DMS 273 (cell line): ENCODE measurements around the gene LRRC25.
"Not testable (repeated sequence)": the region's sequence is repeated elsewhere in the genome, so short reads cannot be mapped to it uniquely, and the experiment has no call there.

ENCODE experiments used
- DNase-seq: peaks from one replicate; lab custom pipeline; 2025; ENCODE audit not compliant: unreplicated experiment; lab: John Stamatoyannopoulos, UW

Gene LRRC25

DNA sequence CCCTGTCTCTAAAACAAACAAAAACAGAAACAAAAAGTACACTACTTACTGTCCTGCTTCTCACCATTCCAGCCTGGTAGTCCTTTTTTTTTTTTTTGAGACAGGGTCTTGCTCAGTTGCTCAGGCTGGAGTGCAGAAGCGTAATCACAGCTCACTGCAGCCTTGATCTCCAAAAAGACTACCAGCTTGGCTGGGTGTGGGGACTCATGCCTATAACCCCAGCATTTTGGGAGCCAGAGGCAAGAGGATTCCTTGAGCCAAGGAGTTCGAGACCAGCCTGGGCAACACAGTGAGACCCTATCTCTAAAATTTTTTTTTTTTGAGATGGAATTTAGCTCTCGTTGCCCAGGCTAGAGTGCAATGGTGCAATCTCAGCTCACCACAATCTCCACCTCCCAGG, 16.6 kb downstream of the LRRC25 start:
- DNase-seq = no peak

GRCh38 chr19:18379803-18380747, 17.3 kb downstream of the LRRC25 start:
- peak; percentile 86 for DNase-seq

GRCh38 chr19:18377026-18377425, 20.4 kb downstream of the LRRC25 start:
- DNase-seq = no peak

- DNase-seq = peak; percentile 56
Observed at GRCh38 chr19:18373892-18374629, 23.4 kb downstream of the LRRC25 start.

DNA sequence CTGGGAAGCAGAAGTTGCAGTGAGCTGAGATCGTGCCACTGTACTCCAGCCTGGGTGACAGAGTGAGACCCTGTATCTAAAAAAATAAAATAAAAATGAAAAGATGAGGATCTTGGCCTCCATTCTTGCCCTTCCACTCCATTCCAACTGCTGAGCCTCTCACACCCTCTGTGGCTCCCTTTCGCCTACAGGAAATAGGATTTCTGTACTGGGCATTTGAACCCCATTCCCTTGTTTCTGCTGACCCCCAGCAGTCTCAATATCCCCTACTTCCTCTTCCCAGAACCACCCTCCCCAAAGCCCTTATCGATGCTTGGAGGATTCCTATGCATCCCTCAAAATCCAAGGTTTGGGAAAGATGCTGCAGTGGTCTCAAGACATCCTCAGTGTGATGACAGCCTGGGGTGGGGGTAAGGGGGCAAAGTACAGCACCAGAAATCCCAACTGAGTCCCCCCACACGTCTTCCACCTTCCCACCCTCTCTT, 24.0 kb downstream of the LRRC25 start:
- DNase-seq = no peak

- no peak for DNase-seq
Observed at GRCh38 chr19:18368504-18369222, 28.8 kb downstream of the LRRC25 start.

GRCh38 chr19:18366021-18366435, 31.4 kb downstream of the LRRC25 start:
- DNase-seq = no peak

GRCh38 chr19:18364826-18365528, 32.4 kb downstream of the LRRC25 start:
- DNase-seq = peak; percentile 94

DNA sequence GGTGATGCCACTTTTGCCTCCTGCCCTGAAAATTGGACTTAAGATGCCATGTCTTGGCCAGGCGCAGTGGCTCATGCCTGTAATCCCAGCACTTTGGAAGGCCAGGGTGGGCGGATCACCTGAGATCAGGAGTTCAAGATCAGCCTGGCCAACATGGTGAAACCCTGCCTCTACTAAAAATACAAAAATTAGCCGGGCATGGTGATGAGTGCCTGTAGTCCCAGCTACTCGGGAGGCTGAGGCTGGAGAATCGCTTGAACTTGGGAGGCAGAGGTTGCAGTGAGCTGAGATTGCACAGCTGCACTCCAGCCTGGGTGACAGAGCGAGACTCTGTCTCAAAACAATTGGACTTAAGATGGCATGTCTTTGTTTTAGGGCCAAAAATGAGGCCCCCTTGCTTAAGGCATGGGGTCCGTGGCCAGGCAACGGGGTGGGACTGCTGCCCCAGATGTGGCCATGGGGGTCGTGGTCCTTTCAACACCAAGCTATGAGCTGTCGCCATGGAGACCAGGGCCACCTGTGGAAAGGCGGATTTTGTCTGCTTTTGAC, 33.1 kb downstream of the LRRC25 start:
- not testable (repeated sequence) for DNase-seq

- peak; percentile 53 for DNase-seq
Observed at GRCh38 chr19:18363787-18364186, 33.6 kb downstream of the LRRC25 start.

GRCh38 chr19:18362934-18363542, 34.4 kb downstream of the LRRC25 start:
- no peak for DNase-seq

DNA sequence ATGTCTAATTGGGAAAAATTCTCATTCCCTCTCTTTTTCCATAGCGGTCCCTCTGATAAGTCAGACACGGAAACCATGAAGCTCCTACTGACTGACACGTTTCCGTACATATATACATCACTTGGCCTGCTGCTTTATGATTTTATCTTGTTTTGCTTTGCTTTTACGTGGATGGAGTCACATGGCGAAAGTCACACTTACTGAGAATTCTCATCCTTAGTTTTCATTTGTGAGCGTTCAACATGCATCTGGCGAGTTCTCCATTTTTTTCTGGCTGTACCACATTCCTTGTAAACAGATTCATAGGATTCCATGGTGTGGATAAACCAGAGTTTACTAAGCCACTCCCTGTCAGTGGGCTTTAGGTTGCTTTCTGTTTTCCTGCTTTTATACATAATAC, 35.8 kb downstream of the LRRC25 start:
- DNase-seq = no peak

DNA sequence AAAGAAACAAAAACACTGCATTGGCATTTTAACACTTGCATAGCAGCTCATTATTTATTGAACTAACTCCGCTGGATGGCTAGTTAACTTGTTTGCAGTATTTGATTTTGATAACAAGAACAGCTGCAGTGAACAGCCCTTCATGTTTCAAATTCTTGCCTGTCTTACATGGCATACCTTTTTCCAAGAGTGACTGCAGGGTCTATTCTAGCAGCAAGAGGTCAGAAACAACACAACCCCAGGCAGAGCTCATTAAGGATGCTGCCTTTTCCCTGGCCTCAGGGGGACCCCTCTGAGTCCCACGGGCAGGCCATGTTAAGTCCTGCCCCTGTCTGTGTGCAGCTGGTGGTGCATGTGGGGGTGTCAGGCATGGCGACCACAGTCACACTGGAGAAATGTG, 40.4 kb downstream of the LRRC25 start:
- no peak for DNase-seq

DNA sequence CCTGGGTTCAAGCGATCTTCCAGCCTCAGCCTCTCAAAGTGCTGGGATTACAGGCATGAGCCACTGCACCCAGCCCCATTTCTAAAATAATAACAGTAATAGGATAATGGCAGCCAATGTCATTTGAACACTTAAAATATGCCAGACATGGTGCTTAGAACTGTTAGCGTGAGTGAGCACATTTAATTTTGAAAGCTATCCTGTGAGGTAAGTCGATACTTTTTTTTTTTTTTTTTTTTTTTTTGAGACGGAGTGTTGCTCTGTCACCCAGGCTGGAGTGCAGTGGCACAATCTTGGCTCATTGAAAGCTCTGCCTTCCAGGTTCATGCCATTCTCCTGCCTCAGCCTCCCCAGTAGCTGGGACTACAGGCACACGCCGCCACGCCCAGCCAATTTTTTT, 42.7 kb downstream of the LRRC25 start:
- DNase-seq = not testable (repeated sequence)

GRCh38 chr19:18353378-18354005, 43.9 kb downstream of the LRRC25 start:
- no peak for DNase-seq

- DNase-seq = no peak
Observed at GRCh38 chr19:18351544-18351943, 45.9 kb downstream of the LRRC25 start.

DNA sequence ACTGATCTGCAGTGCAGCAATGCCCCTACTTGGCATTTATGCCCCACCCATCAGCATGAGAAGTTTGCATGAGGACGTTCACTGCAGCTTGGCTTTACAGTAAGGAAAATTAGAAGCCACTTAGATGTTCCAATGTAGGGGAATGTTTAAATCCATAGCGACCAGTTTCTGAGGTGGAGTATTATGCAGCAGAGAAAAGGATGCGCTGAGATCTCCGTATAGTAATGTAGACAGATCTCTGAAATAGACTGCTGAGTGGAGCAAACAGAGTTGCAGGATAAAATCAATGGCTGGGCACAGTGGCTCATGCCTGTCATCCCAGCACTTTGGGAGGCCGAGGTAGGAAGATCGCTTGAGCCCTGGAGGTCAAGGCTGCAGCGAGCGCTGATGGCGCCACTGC, 46.9 kb downstream of the LRRC25 start:
- no peak for DNase-seq

- DNase-seq = peak; percentile 76
Observed at GRCh38 chr19:18349524-18350128, 47.8 kb downstream of the LRRC25 start.

DNA sequence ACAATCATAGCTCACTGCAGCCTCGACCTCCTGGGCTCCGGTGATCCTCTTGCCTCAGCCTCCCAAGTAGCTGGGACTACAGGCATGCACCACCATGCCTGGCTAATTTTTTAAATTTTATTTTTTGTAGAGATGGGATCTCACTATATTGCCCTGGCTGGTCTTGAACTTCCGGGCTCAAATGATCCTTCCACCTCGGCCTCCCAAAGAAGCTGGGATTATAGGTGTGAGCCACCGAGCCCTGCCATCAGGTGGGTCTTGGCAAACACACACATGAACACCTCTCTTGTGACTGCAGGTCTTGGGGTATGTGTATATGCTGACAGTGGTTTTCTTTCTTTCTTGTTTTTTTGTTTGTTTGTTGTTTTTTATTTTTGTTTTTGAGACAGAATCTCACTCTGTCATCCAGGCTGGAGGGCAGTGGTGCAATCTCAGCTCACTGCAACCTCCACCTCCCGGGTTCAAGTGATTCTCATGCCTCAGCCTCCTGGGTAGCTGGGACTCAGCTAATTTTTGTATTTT, 48.5 kb downstream of the LRRC25 start:
- DNase-seq = not testable (repeated sequence)
